Neural cell (in vitro differentiated cells): Measurements from ENCODE around the gene SLC19A1. TPM values are rescaled to one million over a fixed set of nuclear protein-coding genes. Genes with fewer than 3 reads are reported as not detected.

Source experiments
- H2AFZ ChIP-seq: fragments of 200-600, 300-800 bp; sonication (generic), shearing (Covaris generic); 2 replicates; pipeline ENCODE4 v1.6.0; 2014; ENCODE audit warnings: low read depth, mild to moderate bottlenecking, antibody characterized with exemption, low read length, moderate library complexity
- H3F3A ChIP-seq: fragments of 200-600 bp; shearing (Covaris generic); 2 replicates; pipeline ENCODE4 v1.6.1; 2016; ENCODE audit warnings: mild to moderate bottlenecking, moderate library complexity, mixed read lengths, antibody characterized with exemption, low read length; ENCODE audit not compliant: insufficient read depth, poor library complexity, severe bottlenecking
- H3K27ac ChIP-seq: fragments of 200-600, 300-800 bp; sonication (generic), shearing (Covaris generic); 2 replicates; pipeline ENCODE4 v1.5.1; 2014; ENCODE audit warnings: mild to moderate bottlenecking, low read length, moderate library complexity
- H3K27me3 ChIP-seq: fragments of 300-800, 200-600 bp; sonication (generic), shearing (Covaris generic); 2 replicates; pipeline ENCODE4 v1.6.0; 2014; ENCODE audit warnings: mild to moderate bottlenecking, low read depth, low read length, moderate library complexity; ENCODE audit not compliant: insufficient read depth
- H3K36me3 ChIP-seq: fragments of 300-800, 200-600 bp; sonication (generic), shearing (Covaris generic); 2 replicates; pipeline ENCODE4 v1.5.1; 2014; ENCODE audit warnings: mild to moderate bottlenecking, antibody characterized with exemption, low read length, moderate library complexity; ENCODE audit not compliant: insufficient read depth
- H3K4me2 ChIP-seq: fragments of 300-800, 200-600 bp; sonication (generic), shearing (Covaris generic); 2 replicates; pipeline ENCODE4 v1.6.0; 2014; ENCODE audit warnings: mild to moderate bottlenecking, low read length
- H3K4me3 ChIP-seq: fragments of 300-800, 200-600 bp; sonication (generic), shearing (Covaris generic); 2 replicates; pipeline ENCODE4 v1.5.1; 2014; ENCODE audit warnings: mild to moderate bottlenecking, low read length, moderate library complexity
- H3K79me2 ChIP-seq: fragments of 200-600 bp; shearing (Covaris generic); replicated peaks from 2 replicates; pipeline ENCODE4 v1.6.0; 2014; ENCODE audit warnings: mild to moderate bottlenecking, low read length, moderate library complexity; ENCODE audit not compliant: insufficient read depth
- H3K9ac ChIP-seq: fragments of 300-800, 200-600 bp; sonication (generic), shearing (Covaris generic); 2 replicates; pipeline ENCODE4 v1.6.1; 2016; ENCODE audit warnings: mild to moderate bottlenecking, low read length, mixed read lengths
- H3K9me2 ChIP-seq: fragments of 200-600 bp; shearing (Covaris generic); 2 replicates; pipeline ENCODE4 v1.6.1; 2016; ENCODE audit warnings: mild to moderate bottlenecking, low read length, mixed read lengths; ENCODE audit not compliant: insufficient read depth
- H3K9me3 ChIP-seq: fragments of 200-600, 300-800 bp; sonication (generic), shearing (Covaris generic); 2 replicates; pipeline ENCODE4 v1.6.1; 2016; ENCODE audit warnings: mild to moderate bottlenecking, mixed run types, low read length, moderate library complexity, mixed read lengths
- H4K20me1 ChIP-seq: fragments of 200-600 bp; shearing (Covaris generic); 2 replicates; pipeline ENCODE4 v1.6.1; 2016; ENCODE audit warnings: mild to moderate bottlenecking, mixed run types; ENCODE audit not compliant: insufficient read depth
- CTCF ChIP-seq: fragments of 450-650 bp; IDR thresholded peaks from 2 replicates; pipeline ENCODE4 v1.5.1; 2014; ENCODE audit warnings: antibody characterized with exemption, mild to moderate bottlenecking, moderate library complexity; ENCODE audit not compliant: poor library complexity, severe bottlenecking
- EP300 ChIP-seq: fragments of 450-650 bp; conservative IDR thresholded peaks from 2 replicates; pipeline ENCODE4 v1.6.1; 2014; ENCODE audit warnings: antibody characterized with exemption, mild to moderate bottlenecking, moderate library complexity; ENCODE audit not compliant: poor library complexity, severe bottlenecking
- EZH2 ChIP-seq: fragments of 200-600, 300-800 bp; shearing (Covaris generic), sonication (generic); IDR thresholded peaks from 2 replicates; pipeline ENCODE4 v1.6.1; 2014; ENCODE audit warnings: antibody characterized with exemption, low read length, borderline replicate concordance, mild to moderate bottlenecking; ENCODE audit not compliant: insufficient read depth, poor library complexity, severe bottlenecking
- MXI1 ChIP-seq: fragments of 450-650 bp; conservative IDR thresholded peaks from 2 replicates; pipeline ENCODE4 v1.6.1; 2014; ENCODE audit warnings: antibody characterized with exemption, mild to moderate bottlenecking; ENCODE audit not compliant: poor library complexity, severe bottlenecking
- POLR2AphosphoS5 ChIP-seq: IDR thresholded peaks from 2 replicates; pipeline ENCODE4 v1.6.1; 2012
- RAD21 ChIP-seq: fragments of 450-650 bp; conservative IDR thresholded peaks from 2 replicates; pipeline ENCODE4 v1.6.1; 2014; ENCODE audit warnings: antibody characterized with exemption, mild to moderate bottlenecking, moderate library complexity
- SMC3 ChIP-seq: fragments of 450-650 bp; conservative IDR thresholded peaks from 2 replicates; pipeline ENCODE4 v1.6.1; 2014; ENCODE audit warnings: antibody characterized with exemption, mild to moderate bottlenecking, moderate library complexity; ENCODE audit not compliant: poor library complexity
- TAF1 ChIP-seq: IDR thresholded peaks from 2 replicates; pipeline ENCODE4 v1.6.1; 2012; ENCODE audit warnings: low read depth
- polyA plus RNA-seq: library from polyadenylated mRNA; depleted of rRNA; stranded (reverse); fragments of >200 nt; gene quantifications from 2 replicates; pipeline ENCODE4 v1.2.3, GENCODE V29; 2014
- TF ChIP-seq, protein P1 (sequence below): IDR thresholded peaks from 2 replicates; pipeline ENCODE4 v1.6.1; 2012; ENCODE audit warnings: borderline replicate concordance

SLC19A1 gene
- polyA plus RNA-seq, 1 donor from 2014 or later = 2.9 TPM

DNA sequence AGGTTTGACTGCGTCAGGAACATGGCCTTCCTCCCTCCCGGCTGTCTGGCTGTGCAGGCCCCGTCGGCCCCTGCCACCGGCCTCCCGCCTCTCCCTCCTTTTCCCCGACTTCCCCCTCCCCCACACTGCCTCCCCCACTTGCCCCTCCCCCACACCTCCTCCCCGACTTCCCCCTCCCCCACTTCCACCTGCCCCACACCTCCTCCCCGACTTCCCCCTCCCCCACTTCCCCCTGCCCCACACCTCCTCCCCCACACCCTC is 52.6 kb downstream of the SLC19A1 start:
- no peak overlapping the region for H3K4me2 ChIP-seq
- no peaks in the 10 kb centered on the region for H3K27me3 ChIP-seq
- H3K27ac ChIP-seq = no peak overlapping the region
- TF ChIP-seq EZH2 = no peak
- TF ChIP-seq, protein P1, sequence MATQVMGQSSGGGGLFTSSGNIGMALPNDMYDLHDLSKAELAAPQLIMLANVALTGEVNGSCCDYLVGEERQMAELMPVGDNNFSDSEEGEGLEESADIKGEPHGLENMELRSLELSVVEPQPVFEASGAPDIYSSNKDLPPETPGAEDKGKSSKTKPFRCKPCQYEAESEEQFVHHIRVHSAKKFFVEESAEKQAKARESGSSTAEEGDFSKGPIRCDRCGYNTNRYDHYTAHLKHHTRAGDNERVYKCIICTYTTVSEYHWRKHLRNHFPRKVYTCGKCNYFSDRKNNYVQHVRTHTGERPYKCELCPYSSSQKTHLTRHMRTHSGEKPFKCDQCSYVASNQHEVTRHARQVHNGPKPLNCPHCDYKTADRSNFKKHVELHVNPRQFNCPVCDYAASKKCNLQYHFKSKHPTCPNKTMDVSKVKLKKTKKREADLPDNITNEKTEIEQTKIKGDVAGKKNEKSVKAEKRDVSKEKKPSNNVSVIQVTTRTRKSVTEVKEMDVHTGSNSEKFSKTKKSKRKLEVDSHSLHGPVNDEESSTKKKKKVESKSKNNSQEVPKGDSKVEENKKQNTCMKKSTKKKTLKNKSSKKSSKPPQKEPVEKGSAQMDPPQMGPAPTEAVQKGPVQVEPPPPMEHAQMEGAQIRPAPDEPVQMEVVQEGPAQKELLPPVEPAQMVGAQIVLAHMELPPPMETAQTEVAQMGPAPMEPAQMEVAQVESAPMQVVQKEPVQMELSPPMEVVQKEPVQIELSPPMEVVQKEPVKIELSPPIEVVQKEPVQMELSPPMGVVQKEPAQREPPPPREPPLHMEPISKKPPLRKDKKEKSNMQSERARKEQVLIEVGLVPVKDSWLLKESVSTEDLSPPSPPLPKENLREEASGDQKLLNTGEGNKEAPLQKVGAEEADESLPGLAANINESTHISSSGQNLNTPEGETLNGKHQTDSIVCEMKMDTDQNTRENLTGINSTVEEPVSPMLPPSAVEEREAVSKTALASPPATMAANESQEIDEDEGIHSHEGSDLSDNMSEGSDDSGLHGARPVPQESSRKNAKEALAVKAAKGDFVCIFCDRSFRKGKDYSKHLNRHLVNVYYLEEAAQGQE = no peak
- no peak for TF ChIP-seq POLR2AphosphoS5
- no peak for TF ChIP-seq TAF1
- no peak for TF ChIP-seq MXI1
- no peak for TF ChIP-seq CTCF
- TF ChIP-seq SMC3 = no peak
- no peak for TF ChIP-seq EP300
- no peaks in the 10 kb centered on the region for H3K9me2 ChIP-seq
- no peak overlapping the region for H3K4me3 ChIP-seq
- no peaks in the 10 kb centered on the region for H3F3A ChIP-seq
- no peaks in the 10 kb centered on the region for H3K79me2 ChIP-seq
- H3K9ac ChIP-seq = no peak overlapping the region
- no peak overlapping the region for H2AFZ ChIP-seq
- H3K36me3 ChIP-seq = no peaks in the 10 kb centered on the region
- H3K9me3 ChIP-seq = no peaks in the 10 kb centered on the region
- H4K20me1 ChIP-seq = no peaks in the 10 kb centered on the region

- H3F3A ChIP-seq = no peaks in the 10 kb centered on the region
- no peaks in the 10 kb centered on the region for H3K79me2 ChIP-seq
- no peak overlapping the region for H2AFZ ChIP-seq
- no peaks in the 10 kb centered on the region for H3K36me3 ChIP-seq
- no peak overlapping the region for H3K4me3 ChIP-seq
- no peaks in the 10 kb centered on the region for H3K27me3 ChIP-seq
- TF ChIP-seq RAD21 (no peak), MXI1 (no peak), TAF1 (no peak), EP300 (no peak), EZH2 (no peak), SMC3 (no peak), CTCF (no peak), POLR2AphosphoS5 (no peak)
- TF ChIP-seq, protein P1 = no peak
- no peaks in the 10 kb centered on the region for H3K9me3 ChIP-seq
- no peak overlapping the region for H3K9ac ChIP-seq
- no peak overlapping the region for H3K4me2 ChIP-seq
- no peak overlapping the region for H3K27ac ChIP-seq
- no peaks in the 10 kb centered on the region for H4K20me1 ChIP-seq
- H3K9me2 ChIP-seq = no peaks in the 10 kb centered on the region
Observed at GRCh38 chr21:45488931-45489721, 53.1 kb downstream of the SLC19A1 start.
